Measurements from ENCODE around the gene SMARCAD1. TPM values are rescaled to one million over a fixed set of nuclear protein-coding genes. Genes with fewer than 3 reads are reported as not detected.

Gene SMARCAD1
- total RNA-seq, 1 experiment from 2014 or later: 57.1 TPM

DNA sequence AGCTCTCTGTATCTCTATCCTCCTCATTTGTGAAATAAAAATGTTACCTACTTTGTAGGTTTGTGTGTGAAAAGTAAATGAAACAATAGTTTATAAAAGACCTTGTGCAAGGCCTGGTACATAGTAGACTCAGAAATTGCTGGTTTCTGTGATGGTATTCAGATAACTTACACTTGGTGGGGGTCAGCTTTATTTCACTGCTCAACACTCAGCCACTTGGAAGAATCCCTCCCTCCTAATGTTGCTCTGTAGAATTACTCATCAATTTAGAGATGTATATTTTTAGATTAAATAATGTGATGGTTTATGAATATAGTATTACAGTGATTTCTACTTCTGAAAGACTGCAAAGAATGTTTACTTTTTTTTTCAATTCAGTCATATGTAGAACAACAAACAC is 32.7 kb downstream of the SMARCAD1 start:
- Histone ChIP-seq H3K23me2 (ENCODE audit: insufficient read length, low read depth, low read length, poor library complexity, severe bottlenecking) (no peaks in the 10 kb centered on the region), H4K20me1 (ENCODE audit: control insufficient read depth, insufficient read depth, insufficient read length) (no peaks in the 10 kb centered on the region), H2BK15ac (ENCODE audit: low read depth, low read length) (no peak overlapping the region), H4K91ac (ENCODE audit: insufficient read length, low read depth, low read length) (no peak overlapping the region), H3K4ac (ENCODE audit: low read depth, low read length) (no peak overlapping the region), H3T11ph (ENCODE audit: low read length) (no peak overlapping the region), H4K5ac (ENCODE audit: insufficient read length, low read depth, low read length) (no peak overlapping the region), H3K14ac (ENCODE audit: insufficient read depth, low read length) (no peak overlapping the region), H3K27ac (ENCODE audit: insufficient read length, low read depth, low read length) (no peak overlapping the region), H3K9me3 (ENCODE audit: control insufficient read depth, low read depth, low read length) (no peaks in the 10 kb centered on the region), H3K18ac (ENCODE audit: insufficient read length, low read depth, low read length) (no peak overlapping the region), H4K8ac (replicated peaks; ENCODE audit: insufficient read length, low read depth, low read length) (no peak overlapping the region), H3K56ac (ENCODE audit: insufficient read length, low read depth, low read length) (no peak overlapping the region), H3K27me3 (ENCODE audit: insufficient read depth, low read length) (no peaks in the 10 kb centered on the region), H2AK5ac (ENCODE audit: insufficient read length, low read length) (no peak overlapping the region), H2AFZ (ENCODE audit: low read length) (no peak overlapping the region), H2BK20ac (ENCODE audit: low read depth, low read length, poor library complexity, severe bottlenecking) (no peak overlapping the region), H2BK5ac (ENCODE audit: insufficient read length, low read length) (no peak overlapping the region), H3K23ac (ENCODE audit: insufficient read length, low read depth, low read length) (no peak overlapping the region), H3K9ac (ENCODE audit: extremely low read depth, insufficient read length, low read length) (no peak overlapping the region), H3K79me2 (ENCODE audit: insufficient read depth, low read length) (no peaks in the 10 kb centered on the region), H3K4me1 (ENCODE audit: insufficient read depth, low read length) (no peaks in the 10 kb centered on the region), H2BK12ac (ENCODE audit: insufficient read length, low read depth, low read length) (no peak overlapping the region), H3K79me1 (ENCODE audit: insufficient read depth, low read depth, low read length, poor library complexity, severe bottlenecking) (no peaks in the 10 kb centered on the region), H2BK120ac (ENCODE audit: low read depth, low read length, poor library complexity, severe bottlenecking) (no peak overlapping the region), H3K4me2 (ENCODE audit: insufficient read depth, insufficient read length, low read length) (no peak overlapping the region)
- H3K9me3 Mint-ChIP-seq: no peaks in the 10 kb centered on the region
- H3K4me3 Mint-ChIP-seq: no peak overlapping the region
- TF ChIP-seq, protein P1, sequence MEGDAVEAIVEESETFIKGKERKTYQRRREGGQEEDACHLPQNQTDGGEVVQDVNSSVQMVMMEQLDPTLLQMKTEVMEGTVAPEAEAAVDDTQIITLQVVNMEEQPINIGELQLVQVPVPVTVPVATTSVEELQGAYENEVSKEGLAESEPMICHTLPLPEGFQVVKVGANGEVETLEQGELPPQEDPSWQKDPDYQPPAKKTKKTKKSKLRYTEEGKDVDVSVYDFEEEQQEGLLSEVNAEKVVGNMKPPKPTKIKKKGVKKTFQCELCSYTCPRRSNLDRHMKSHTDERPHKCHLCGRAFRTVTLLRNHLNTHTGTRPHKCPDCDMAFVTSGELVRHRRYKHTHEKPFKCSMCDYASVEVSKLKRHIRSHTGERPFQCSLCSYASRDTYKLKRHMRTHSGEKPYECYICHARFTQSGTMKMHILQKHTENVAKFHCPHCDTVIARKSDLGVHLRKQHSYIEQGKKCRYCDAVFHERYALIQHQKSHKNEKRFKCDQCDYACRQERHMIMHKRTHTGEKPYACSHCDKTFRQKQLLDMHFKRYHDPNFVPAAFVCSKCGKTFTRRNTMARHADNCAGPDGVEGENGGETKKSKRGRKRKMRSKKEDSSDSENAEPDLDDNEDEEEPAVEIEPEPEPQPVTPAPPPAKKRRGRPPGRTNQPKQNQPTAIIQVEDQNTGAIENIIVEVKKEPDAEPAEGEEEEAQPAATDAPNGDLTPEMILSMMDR (conservative IDR thresholded peaks at IDR 0.05): no peak
- H3K36me3 Mint-ChIP-seq (ENCODE audit: insufficient read depth in 1 of 3, low read depth in 3 of 3): peaks cover 11 to 68% (median 58%) of the 10 kb centered on the region in 3 experiments; a peak in 6 of 7 replicates
- no peaks in the 10 kb centered on the region for H3K4me1 Mint-ChIP-seq
- no peak for DNase-seq
- no peaks in the 10 kb centered on the region for H3K27me3 Mint-ChIP-seq (ENCODE audit: low read depth)
- H3K27ac Mint-ChIP-seq: no peak overlapping the region
